ENCODE measurements around the gene AP2A2.

GRCh38 chr11:971731-972365 is 46.2 kb downstream of the AP2A2 start:
- TF ChIP-seq EZH2 (IDR thresholded peaks at IDR 0.05) = no peak
- no peak for TF ChIP-seq POLR2AphosphoS5 (IDR thresholded peaks at IDR 0.05; ENCODE audit: borderline replicate concordance, low read depth, low read length)

All from SK-N-MC (cell line).